Tibial nerve (tissue), 3 donors: ENCODE data around the gene TFAP2B.

Experiments
- POLR2A ChIP-seq, 2 donors: fragments of 450-650 bp; IDR thresholded peaks; one replicate each; pipeline ENCODE4 v1.6.1; 2017; ENCODE audit warnings: antibody characterized with exemption in 2 of 2, mild to moderate bottlenecking in 2 of 2, moderate library complexity in 2 of 2
- TF ChIP-seq, protein P1 (sequence below), 5 experiments: fragments of 200-600 bp in 3 of 5; fragments of 450-650 bp in 2 of 5; sonication (generic) in 3 of 5; IDR thresholded peaks; one replicate each; pipeline ENCODE4 v1.5.1; 2016 to 2019; ENCODE audit warnings: antibody characterized with exemption in 5 of 5, mild to moderate bottlenecking in 3 of 5, moderate library complexity in 2 of 5

- TF ChIP-seq, protein P1, sequence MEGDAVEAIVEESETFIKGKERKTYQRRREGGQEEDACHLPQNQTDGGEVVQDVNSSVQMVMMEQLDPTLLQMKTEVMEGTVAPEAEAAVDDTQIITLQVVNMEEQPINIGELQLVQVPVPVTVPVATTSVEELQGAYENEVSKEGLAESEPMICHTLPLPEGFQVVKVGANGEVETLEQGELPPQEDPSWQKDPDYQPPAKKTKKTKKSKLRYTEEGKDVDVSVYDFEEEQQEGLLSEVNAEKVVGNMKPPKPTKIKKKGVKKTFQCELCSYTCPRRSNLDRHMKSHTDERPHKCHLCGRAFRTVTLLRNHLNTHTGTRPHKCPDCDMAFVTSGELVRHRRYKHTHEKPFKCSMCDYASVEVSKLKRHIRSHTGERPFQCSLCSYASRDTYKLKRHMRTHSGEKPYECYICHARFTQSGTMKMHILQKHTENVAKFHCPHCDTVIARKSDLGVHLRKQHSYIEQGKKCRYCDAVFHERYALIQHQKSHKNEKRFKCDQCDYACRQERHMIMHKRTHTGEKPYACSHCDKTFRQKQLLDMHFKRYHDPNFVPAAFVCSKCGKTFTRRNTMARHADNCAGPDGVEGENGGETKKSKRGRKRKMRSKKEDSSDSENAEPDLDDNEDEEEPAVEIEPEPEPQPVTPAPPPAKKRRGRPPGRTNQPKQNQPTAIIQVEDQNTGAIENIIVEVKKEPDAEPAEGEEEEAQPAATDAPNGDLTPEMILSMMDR (IDR thresholded peaks at IDR 0.05): no peak
- TF ChIP-seq POLR2A (IDR thresholded peaks at IDR 0.05): no peak
These were observed 71.9 kb downstream of the TFAP2B start for GRCh38 chr6:50890579-50890978.
